SK-N-SH (cell line): ENCODE data around the gene NOP9.

Experiments used
- CTCF ChIP-seq: fragments of 200-600 bp; sonication (generic); IDR thresholded peaks from 2 replicates; pipeline ENCODE4 v1.6.1; 2017; ENCODE audit warnings: antibody characterized with exemption, mild to moderate bottlenecking, moderate library complexity
- FOXM1 ChIP-seq: IDR thresholded peaks from 2 replicates; pipeline ENCODE4 v1.4.0; 2012; ENCODE audit warnings: low read depth, mild to moderate bottlenecking
- GABPA ChIP-seq: IDR thresholded peaks from 2 replicates; pipeline ENCODE4 v1.4.0; 2012; ENCODE audit warnings: low read depth, mild to moderate bottlenecking
- GATA2 ChIP-seq: sonication (generic); formaldehyde crosslinking; IDR thresholded peaks from 2 replicates; pipeline ENCODE4 v1.5.0; 2020; ENCODE audit warnings: mild to moderate bottlenecking, missing genetic modification reagents
- JUND ChIP-seq: IDR thresholded peaks from 2 replicates; pipeline ENCODE4 v1.4.0; 2012
- MEF2A ChIP-seq: IDR thresholded peaks from 2 replicates; pipeline ENCODE4 v1.4.0; 2012; ENCODE audit warnings: low read depth, borderline replicate concordance
- RAD21 ChIP-seq: IDR thresholded peaks from 2 replicates; pipeline ENCODE4 v1.6.1; 2012; ENCODE audit warnings: mild to moderate bottlenecking, low read length
- REST ChIP-seq: IDR thresholded peaks from 2 replicates; pipeline ENCODE4 v1.6.1; 2012; ENCODE audit warnings: mild to moderate bottlenecking, low read depth, low read length, moderate library complexity
- SIN3A ChIP-seq: IDR thresholded peaks from 2 replicates; pipeline ENCODE4 v1.6.1; 2012; ENCODE audit warnings: low read depth, mild to moderate bottlenecking, low read length, moderate library complexity, borderline replicate concordance
- SMC3 ChIP-seq: IDR thresholded peaks from 2 replicates; pipeline ENCODE4 v1.6.1; 2012; ENCODE audit warnings: low read depth, low read length, improper control_type of control experiment
- TCF12 ChIP-seq: IDR thresholded peaks from 2 replicates; pipeline ENCODE4 v1.4.0; 2012
- TEAD4 ChIP-seq: IDR thresholded peaks from 2 replicates; pipeline ENCODE4 v1.4.0; 2012; ENCODE audit warnings: mild to moderate bottlenecking, borderline replicate concordance; ENCODE audit not compliant: insufficient read depth
- USF2 ChIP-seq: fragments of 150-350 bp; IDR thresholded peaks from 2 replicates; pipeline ENCODE4 v1.6.1; 2017; ENCODE audit warnings: antibody characterized with exemption, low read length, low read depth, borderline replicate concordance
- TF ChIP-seq, protein P1 (sequence below): IDR thresholded peaks from 2 replicates; pipeline ENCODE4 v1.4.0; 2012; ENCODE audit warnings: low read depth, borderline replicate concordance

GRCh38 chr14:24251880-24252288 lies 47.8 kb upstream of the NOP9 start:
- no peak for TF ChIP-seq GATA2 (CRISPR knock-in tag)
- TF ChIP-seq CTCF = no peak; the same call in 1 of the 2 replicates
- TF ChIP-seq REST = no peak
- no peak for TF ChIP-seq JUND
- no peak for TF ChIP-seq FOXM1
- TF ChIP-seq USF2 = no peak
- no peak for TF ChIP-seq SMC3
- TF ChIP-seq MEF2A = no peak
- TF ChIP-seq, protein P1, sequence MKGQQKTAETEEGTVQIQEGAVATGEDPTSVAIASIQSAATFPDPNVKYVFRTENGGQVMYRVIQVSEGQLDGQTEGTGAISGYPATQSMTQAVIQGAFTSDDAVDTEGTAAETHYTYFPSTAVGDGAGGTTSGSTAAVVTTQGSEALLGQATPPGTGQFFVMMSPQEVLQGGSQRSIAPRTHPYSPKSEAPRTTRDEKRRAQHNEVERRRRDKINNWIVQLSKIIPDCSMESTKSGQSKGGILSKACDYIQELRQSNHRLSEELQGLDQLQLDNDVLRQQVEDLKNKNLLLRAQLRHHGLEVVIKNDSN = no peak
- TF ChIP-seq RAD21 = no peak
- TF ChIP-seq TEAD4 = no peak
- no peak for TF ChIP-seq TCF12
- no peak for TF ChIP-seq GABPA
- TF ChIP-seq SIN3A = no peak
